GM18909 (cell line): Measurements from ENCODE around the gene PCDHGB6.
"Not testable (repeated sequence)": the region's sequence is repeated elsewhere in the genome, so short reads cannot be mapped to it uniquely, and the experiment has no call there.

Experiments used
- ATAC-seq: cut with Tn5 transposase; IDR thresholded peaks from one replicate; pipeline ENCODE4 v1.9.1; 2021; ENCODE audit warnings: mild to moderate bottlenecking; ENCODE audit not compliant: unreplicated experiment, poor library complexity

Gene PCDHGB6

GRCh38 chr5:141414548-141415274 lies 6.9 kb downstream of the PCDHGB6 start:
- ATAC-seq = not testable (repeated sequence)

GRCh38 chr5:141415275-141415618 lies 7.4 kb downstream of the PCDHGB6 start:
- ATAC-seq = not testable (repeated sequence)

GRCh38 chr5:141417494-141418172 lies 9.8 kb downstream of the PCDHGB6 start, which contains the start of gene PCDHGB7:
Gene PCDHGB7 (plus strand): TSS chr5:141417677. CDS start chr5:141417860, 183 bp downstream.
- peak; percentile 85 for ATAC-seq

GRCh38 chr5:141419074-141419880 lies 11.5 kb downstream of the PCDHGB6 start:
- ATAC-seq = no peak

- ATAC-seq = peak; percentile 46
These were observed 13.2 kb downstream of the PCDHGB6 start, which contains the start of gene PCDHGA11 for GRCh38 chr5:141420855-141421488. Gene PCDHGA11 (plus strand): TSS chr5:141421051. CDS start chr5:141421228, 177 bp downstream.

GRCh38 chr5:141421489-141421855 lies 13.7 kb downstream of the PCDHGB6 start:
- no peak for ATAC-seq

- no peak for ATAC-seq
These were observed 15.0 kb downstream of the PCDHGB6 start for GRCh38 chr5:141422742-141423291.

- ATAC-seq = no peak
These were observed 20.1 kb downstream of the PCDHGB6 start for GRCh38 chr5:141427783-141428426.

GRCh38 chr5:141430332-141431113 lies 22.7 kb downstream of the PCDHGB6 start, which contains the start of gene PCDHGA12:
Gene PCDHGA12 (plus strand): TSS chr5:141430507. CDS start chr5:141430760, 253 bp downstream.
- peak; percentile 81 for ATAC-seq

GRCh38 chr5:141431286-141431685 lies 23.5 kb downstream of the PCDHGB6 start:
- no peak for ATAC-seq

- not testable (repeated sequence) for ATAC-seq
These were observed 24.5 kb downstream of the PCDHGB6 start for GRCh38 chr5:141432308-141432707.

GRCh38 chr5:141432726-141433125 lies 24.9 kb downstream of the PCDHGB6 start:
- not testable (repeated sequence) for ATAC-seq

- no peak for ATAC-seq
These were observed 26.2 kb downstream of the PCDHGB6 start for GRCh38 chr5:141434006-141434405.

- no peak for ATAC-seq
These were observed 29.4 kb downstream of the PCDHGB6 start for GRCh38 chr5:141437221-141437620.

GRCh38 chr5:141439411-141440141 lies 31.8 kb downstream of the PCDHGB6 start:
- ATAC-seq = no peak

- ATAC-seq = no peak
These were observed 32.5 kb downstream of the PCDHGB6 start for GRCh38 chr5:141440341-141440740.

GRCh38 chr5:141441571-141442170 lies 33.9 kb downstream of the PCDHGB6 start:
- ATAC-seq = no peak
